ENCODE data around the gene ZNF311.
A peak's percentile ranks its signal among the peaks of the same experiment; 100 is the strongest.
"Not testable (repeated sequence)": the region's sequence is repeated elsewhere in the genome, so short reads cannot be mapped to it uniquely, and the experiment has no call there.

ZNF311 gene

DNA sequence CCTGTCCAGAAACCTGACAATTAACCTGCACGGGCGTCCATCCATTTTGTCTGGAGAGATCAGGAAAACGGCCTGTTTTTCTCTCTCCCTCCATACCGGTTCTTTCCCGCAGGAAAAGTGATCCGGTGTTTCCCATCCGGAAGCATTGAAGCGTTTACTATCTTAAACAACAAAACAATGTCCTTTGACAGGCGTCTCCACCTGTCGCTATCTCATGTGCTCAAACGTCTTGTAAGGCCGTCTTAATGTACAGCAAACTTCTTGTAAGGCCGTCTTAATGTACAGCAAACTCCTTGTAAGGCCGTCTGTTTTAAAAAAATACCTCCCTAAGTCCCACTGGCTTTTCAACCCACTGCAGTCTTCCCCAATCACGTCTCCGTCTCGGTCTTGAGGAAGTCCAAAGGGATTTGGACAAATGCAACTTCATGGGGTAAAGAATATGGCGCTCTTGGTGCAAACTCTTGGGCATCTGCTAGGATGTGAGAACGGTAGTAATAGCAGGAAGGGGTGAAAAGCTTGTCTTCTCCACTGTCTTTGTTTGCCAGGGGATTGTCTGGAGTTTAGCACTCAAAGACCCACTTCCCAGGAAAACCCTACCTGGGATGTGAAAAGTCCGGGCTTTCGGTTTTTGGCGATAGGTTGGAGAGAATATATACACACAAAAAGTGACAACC is 51.4 kb downstream of the ZNF311 start:
- no peak for DNase-seq (ENCODE audit: low spot score)

DNA sequence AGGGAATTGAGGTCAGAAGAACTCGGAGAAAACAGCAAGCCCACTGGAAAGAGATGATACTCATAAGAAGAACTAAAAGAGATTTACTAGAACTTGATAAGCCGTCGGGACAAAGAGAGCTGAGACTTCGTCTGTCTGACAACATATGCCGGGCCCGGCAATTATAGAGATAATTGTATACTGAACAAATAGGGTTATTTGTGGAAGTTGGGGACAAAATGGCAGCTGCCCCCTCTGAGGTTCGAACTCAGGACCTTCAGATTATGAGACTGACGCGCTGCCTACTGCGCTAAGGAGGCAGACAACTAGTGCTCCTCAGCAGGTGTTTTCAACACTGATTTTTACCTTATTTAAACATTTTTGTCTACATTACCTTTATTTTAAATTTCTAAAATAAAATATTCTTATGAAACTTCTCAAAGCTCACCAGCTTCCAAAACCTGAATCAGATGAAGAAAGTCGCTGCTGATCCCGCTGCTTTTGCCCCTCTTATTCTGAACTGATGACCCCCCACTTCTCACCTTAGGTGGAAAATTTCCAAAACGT is 52.0 kb downstream of the ZNF311 start:
- DNase-seq (ENCODE audit: low spot score): peak; percentile 48

DNA sequence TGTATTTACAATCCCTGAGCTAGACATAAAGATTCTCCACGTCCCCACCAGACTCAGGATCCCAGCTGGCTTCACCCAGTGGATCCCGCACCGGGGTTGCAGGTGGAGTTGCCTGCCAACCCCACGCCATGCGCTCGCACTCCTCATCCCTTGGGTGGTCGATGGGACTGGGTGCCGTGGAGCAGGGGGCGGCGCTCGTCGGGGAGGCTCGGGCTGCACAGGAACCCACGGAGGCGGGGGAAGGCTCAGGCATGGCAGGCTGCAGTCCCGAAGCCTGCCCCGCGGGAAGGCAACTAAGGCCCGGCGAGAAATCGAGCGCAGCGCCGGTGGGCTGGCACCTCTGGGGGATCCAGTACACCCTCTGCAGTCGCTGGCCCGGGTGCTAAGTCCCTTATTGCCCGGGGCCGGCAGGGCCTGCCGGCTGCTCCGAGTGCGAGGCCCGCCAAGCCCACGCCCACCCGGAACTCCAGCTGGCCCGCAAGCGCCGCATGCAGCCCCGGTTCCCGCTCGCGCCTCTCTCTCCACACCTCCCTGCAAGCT is 55.4 kb downstream of the ZNF311 start:
- DNase-seq (ENCODE audit: low spot score): not testable (repeated sequence)

DNA sequence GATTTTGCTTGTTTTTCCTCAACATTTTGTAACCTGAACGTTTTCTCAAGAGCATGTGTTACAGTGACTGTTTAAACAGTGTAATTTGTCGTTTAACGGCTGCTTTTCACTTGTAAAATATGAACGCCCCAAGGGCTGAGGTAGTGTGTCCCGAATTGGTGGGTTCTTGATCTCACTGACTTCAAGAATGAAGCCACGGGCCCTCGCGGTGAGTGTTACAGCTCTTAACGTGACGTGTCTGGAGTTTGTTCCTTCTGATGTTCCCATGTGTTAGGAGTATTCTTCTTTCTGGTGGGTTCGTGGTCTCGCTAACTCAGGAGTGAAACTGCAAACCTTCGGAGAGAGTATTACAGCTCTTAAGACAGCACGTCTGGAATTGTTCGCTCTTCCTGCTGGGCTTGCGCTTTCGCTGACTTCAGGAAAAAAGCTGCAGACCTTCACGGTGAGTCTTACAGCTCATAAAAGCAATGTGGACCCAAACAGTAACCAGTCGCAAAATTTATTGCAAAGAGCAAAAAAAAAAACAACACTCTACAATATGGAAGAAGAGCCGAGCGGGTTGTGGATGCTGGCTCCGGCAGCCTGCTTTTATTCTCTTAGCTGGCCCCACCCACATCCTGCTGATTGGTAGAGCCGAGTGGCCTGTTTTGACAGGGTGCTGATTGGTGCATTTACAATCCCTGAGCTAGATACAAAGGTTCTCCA is 56.2 kb downstream of the ZNF311 start:
- DNase-seq (ENCODE audit: low spot score): no peak

DNA sequence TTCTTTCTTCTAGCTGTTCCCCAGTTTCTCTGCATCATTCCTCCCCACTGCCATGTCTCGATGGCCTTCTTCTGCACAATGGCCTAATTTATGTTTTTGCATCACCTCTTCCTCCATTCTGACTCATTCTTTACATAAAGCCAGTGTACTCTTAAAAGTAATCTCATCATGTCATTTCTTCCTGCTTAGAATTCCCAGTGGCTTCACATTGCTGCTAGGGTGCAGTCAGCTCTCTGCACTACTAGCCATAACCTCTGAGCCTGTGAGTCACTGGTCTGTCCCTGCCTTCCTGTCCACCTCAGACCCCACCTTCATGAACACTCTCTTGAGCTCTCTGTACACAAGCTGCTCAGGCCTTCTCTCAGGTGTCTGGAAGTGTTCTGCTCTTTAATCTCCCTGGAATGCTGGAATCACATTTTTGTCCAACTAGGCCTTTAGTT is 57.3 kb downstream of the ZNF311 start:
- no peak for DNase-seq (ENCODE audit: low spot score)

DNA sequence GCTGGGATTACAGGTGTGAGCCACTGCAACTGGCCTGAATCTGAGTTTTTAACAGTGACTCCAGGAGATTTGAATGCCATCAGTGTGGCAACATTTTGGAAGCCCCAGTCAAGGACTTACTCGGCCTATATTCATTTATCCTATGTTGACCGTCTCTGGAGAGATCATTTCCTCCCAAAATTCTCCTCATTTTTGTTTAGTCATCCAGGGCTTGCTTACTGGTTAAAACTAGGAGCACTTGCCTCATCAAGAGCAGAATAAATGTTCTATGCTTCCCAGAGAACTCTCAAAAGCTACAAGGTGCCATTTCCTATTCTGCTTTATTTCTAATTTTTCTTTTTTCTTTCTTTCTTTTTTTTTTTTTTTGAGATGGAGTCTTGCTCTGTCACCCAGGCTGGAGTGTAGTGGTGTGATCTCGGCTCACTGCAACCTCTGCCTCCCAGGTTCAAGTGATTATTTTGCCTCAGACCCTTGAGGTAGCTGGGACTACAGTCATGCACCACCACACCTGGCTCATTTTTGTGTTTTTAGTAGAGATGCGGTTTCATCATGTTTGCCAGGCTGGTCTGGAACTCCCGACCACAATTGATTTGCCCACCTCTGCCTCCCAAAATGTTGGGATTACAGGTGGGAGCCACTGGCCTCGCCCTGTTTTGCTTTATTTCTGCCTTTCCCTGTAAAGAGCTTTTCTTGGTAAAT is 57.9 kb downstream of the ZNF311 start:
- DNase-seq (ENCODE audit: low spot score): no peak

DNA sequence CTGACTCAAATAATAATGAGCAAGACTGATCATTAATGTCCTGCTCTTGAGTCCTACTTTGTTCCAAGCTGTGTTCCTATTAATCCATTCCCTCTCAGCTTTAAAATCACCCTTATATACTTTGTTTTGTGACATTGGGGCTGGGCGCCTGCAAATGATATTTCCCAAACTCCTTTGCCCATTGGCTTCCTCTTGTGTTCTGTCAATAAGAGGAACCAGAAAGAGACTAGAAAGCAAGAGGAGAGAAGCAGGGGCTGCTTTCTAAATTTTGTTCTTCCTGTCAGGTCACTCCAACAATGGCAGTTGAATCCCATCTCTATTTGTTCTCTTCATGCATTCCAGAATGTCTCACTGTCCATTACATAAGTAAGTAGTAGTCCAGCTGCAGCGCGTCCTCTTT is 59.8 kb downstream of the ZNF311 start:
- no peak for DNase-seq (ENCODE audit: low spot score)
